ENCODE measurements around the gene SOAT2.

DNA sequence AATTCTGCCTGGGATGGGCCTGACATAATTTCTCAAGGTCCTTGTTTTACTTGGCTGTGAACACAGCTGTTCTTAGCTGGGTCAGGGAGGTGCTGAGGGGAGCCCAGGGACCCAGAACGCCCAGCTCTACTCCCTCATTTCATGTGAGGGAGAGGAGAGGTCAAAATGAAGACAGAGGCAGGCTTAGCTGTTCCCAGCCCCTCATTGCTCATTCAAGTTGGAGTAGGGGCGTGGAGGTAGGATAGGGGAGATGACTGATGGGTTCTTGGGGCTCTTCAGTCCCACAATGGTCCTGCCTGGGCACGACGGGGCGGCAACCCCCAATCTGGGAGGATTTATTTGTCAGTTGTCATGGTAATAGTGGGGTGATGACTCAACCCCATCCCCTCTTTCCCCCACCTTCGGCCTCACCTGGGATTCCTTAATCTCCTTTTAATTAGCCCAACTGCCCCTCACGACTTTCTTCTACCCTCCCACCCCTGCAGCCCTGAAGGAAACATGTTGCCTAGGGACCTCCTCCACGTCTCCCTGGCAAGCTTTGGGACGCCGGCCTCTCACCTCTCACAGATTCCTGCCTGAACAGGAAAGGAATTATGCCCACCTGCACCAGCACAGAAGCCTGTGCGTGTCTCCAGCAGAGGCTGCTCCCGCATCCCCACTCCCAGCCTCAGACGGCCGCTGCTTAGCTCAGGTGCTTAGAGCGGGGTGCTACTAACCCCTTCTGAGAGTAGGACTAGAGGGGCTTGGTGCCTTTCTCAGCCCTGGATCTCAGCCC lies 34.3 kb upstream of the SOAT2 start:
- TF ChIP-seq, protein P1, sequence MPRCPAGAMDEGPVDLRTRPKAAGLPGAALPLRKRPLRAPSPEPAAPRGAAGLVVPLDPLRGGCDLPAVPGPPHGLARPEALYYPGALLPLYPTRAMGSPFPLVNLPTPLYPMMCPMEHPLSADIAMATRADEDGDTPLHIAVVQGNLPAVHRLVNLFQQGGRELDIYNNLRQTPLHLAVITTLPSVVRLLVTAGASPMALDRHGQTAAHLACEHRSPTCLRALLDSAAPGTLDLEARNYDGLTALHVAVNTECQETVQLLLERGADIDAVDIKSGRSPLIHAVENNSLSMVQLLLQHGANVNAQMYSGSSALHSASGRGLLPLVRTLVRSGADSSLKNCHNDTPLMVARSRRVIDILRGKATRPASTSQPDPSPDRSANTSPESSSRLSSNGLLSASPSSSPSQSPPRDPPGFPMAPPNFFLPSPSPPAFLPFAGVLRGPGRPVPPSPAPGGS (IDR thresholded peaks at IDR 0.05): no peak
- TF ChIP-seq, protein P2, sequence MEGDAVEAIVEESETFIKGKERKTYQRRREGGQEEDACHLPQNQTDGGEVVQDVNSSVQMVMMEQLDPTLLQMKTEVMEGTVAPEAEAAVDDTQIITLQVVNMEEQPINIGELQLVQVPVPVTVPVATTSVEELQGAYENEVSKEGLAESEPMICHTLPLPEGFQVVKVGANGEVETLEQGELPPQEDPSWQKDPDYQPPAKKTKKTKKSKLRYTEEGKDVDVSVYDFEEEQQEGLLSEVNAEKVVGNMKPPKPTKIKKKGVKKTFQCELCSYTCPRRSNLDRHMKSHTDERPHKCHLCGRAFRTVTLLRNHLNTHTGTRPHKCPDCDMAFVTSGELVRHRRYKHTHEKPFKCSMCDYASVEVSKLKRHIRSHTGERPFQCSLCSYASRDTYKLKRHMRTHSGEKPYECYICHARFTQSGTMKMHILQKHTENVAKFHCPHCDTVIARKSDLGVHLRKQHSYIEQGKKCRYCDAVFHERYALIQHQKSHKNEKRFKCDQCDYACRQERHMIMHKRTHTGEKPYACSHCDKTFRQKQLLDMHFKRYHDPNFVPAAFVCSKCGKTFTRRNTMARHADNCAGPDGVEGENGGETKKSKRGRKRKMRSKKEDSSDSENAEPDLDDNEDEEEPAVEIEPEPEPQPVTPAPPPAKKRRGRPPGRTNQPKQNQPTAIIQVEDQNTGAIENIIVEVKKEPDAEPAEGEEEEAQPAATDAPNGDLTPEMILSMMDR (IDR thresholded peaks at IDR 0.05): no peak
- TF ChIP-seq MAFK (IDR thresholded peaks at IDR 0.05; ENCODE audit: partially characterized antibody) (no peak), EP300 (IDR thresholded peaks at IDR 0.05) (no peak), JUN (IDR thresholded peaks at IDR 0.05) (no peak), POLR2A (IDR thresholded peaks at IDR 0.05; ENCODE audit: low read length) (no peak), CBX2 (IDR thresholded peaks at IDR 0.05; ENCODE audit: borderline replicate concordance, low read depth) (no peak), CBX8 (IDR thresholded peaks at IDR 0.05) (no peak), CEBPB (IDR thresholded peaks at IDR 0.05) (no peak)
- TF ChIP-seq, protein P3, sequence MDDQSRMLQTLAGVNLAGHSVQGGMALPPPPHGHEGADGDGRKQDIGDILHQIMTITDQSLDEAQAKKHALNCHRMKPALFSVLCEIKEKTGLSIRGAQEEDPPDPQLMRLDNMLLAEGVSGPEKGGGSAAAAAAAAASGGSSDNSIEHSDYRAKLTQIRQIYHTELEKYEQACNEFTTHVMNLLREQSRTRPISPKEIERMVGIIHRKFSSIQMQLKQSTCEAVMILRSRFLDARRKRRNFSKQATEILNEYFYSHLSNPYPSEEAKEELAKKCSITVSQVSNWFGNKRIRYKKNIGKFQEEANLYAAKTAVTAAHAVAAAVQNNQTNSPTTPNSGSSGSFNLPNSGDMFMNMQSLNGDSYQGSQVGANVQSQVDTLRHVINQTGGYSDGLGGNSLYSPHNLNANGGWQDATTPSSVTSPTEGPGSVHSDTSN (IDR thresholded peaks at IDR 0.05): no peak
